Epithelial cell of alveolus of lung (primary cell): ENCODE data around the gene PPP1R26. TPM values are rescaled to one million over a fixed set of nuclear protein-coding genes. Genes with fewer than 3 reads are reported as not detected.

Source experiments
- total RNA-seq: library from RNA; depleted of rRNA; stranded (reverse); fragments of >200 nt; gene quantifications from 2 replicates; pipeline ENCODE4 v1.2.1, GENCODE V29; 2015

PPP1R26 gene, protein sequence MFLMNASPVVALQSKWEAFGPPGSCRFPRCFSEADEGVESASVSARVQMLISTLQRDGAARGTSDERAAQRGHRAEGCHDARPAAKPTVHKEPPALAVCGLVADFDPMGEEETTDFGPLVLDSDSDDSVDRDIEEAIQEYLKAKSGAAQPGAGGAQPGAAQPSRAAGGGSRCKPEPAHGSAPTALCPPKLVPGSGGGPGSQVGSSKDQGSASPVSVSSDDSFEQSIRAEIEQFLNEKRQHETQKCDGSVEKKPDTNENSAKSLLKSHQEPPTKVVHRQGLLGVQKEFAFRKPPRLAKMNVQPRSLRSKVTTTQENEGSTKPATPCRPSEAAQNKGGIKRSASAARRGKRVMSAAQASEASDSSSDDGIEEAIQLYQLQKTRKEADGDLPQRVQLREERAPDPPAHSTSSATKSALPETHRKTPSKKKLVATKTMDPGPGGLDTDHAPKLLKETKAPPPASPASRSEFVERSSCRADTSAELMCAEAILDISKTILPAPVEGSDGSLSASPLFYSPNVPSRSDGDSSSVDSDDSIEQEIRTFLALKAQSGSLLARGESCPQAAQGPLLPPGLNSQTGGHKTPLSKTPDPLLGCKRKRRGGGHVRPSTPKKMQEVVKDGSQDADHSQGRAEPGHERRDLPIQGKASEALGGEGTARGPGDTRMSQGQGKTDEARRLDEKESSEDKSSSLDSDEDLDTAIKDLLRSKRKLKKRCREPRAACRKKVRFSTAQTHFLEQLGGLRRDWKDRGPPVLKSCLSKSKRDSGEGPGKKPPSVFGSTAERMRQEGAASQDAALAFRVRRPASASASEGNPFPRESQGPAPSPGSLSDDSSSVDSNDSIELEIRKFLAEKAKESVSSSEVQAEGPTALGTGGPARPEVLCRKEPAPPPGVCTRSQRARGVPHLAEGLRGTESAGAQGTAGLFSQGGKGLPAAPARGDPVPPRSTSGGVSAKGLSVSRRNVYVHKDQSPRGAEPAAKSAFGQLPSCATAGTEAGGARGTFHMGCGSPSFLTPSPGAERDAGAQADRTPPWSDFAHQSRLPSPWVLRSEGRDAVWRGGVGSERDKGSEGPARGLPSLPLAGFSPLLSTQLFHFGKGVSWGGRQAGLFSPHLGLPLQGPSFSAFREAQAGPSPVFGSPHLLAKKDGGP (N-terminal part only)
- 4.3 and 5.8 TPM in 2 replicates for total RNA-seq

GRCh38 chr9:135479469-135480052, at the start of gene PPP1R26:
Gene PPP1R26 (plus strand): TSS chr9:135479782. CDS start chr9:135484511, 4,729 bp downstream.

DNA sequence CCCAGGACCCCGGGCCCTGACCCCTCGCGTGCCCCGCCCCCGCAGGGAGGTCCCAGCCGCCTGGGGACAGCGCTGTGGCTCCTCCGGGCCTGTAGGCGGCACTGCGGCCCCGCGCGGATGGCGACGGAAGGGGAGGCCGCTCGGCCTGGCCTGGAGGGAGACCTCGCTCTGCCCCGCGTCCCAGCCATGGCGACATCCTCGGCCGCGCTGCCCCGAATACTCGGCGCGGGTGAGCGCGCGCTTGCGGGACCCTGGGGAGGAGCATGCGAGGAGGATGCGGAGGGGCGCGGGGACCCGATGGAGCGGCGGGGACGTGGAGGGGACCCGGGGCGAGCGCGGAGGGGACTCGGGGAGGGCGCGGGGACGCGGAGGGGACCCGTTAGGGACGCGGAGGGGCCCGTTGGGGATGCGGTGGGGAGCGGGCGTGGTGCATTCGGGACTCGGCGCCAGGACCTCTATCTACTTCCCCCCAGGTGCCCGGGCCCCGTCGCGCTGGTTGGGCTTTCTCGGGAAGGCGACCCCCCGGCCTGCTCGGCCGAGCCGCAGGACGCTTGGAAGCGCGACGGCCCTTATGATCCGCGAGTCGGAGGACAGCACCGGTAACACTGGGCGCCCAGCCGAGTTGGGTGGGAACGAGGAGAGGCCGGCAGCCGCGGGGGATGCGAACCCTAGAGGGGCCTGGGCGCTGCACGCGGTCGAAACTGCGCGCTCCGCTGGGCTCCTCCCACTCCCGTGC, 21.1 kb downstream of the PPP1R26 start, which contains the start of gene MRPS2:
Gene MRPS2, plus strand, starts transcription at position 158 of the 736 bp plus-strand sequence. Its CDS starts 29 bp downstream, at position 187.

DNA sequence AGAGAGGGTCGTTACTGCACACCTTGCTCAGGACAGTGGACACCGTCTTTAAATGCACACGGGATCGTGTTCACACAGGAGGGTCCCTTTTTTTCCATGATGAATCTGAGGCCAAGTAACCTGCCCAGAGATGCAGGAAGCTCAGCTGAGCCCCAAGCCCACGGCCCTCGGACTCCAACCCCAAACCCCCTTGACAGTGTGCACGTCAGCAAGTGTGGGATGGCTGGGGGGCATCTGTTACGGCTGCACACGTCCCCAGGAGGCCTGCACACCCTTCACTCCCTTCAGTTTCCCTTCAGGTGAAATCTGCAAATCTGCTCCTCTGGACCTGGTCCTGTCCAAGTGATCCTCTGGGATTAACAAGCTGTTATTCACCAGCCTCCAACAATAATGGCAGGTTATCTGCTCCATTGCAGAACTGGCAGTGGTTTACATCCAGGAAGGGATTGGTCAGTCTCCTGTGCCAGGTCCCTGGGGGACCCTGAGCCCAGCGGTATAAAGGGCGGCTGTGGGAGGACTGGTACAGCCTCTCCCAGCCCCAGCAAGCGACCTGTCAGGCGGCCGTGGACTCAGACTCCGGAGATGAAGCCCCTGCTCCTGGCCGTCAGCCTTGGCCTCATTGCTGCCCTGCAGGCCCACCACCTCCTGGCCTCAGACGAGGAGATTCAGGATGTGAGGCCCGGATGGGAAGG, 41.5 kb downstream of the PPP1R26 start, which contains the start of gene LCN1:
Gene LCN1, plus strand, starts transcription at position 525 of the 692 bp plus-strand sequence. Its CDS starts 58 bp downstream, at position 583.

Other genes with a start within 250 kb of the PPP1R26 start
- 45.4 and 56.5 TPM in 2 replicates for gene MRPS2, start 20.9 kb downstream of the PPP1R26 start, total RNA-seq
- gene LCN1, start 41.7 kb downstream of the PPP1R26 start, total RNA-seq, result not detected in 2 replicates
- not detected in 2 replicates for gene OBP2A, start 66.3 kb downstream of the PPP1R26 start, total RNA-seq
- 0.65 TPM in 1 of 2 replicates, not detected in the other for gene PAEP, start 82.0 kb downstream of the PPP1R26 start, total RNA-seq
- gene GLT6D1, start 159.8 kb downstream of the PPP1R26 start, total RNA-seq, result not detected in 2 replicates
- not detected in 2 replicates for gene LCN9, start 183.5 kb downstream of the PPP1R26 start, total RNA-seq
- not detected in 2 replicates for gene SOHLH1, start 219.7 kb downstream of the PPP1R26 start, total RNA-seq
- gene KCNT1, start 222.4 kb downstream of the PPP1R26 start, total RNA-seq, result not detected in 2 replicates